GM18520 (cell line): ENCODE data around the gene CHMP2A.
A peak's percentile ranks its signal among the peaks of the same experiment; 100 is the strongest.

ENCODE experiments used
- ATAC-seq: cut with Tn5 transposase; IDR thresholded peaks from one replicate; pipeline ENCODE4 v1.9.1; 2021; ENCODE audit not compliant: unreplicated experiment

The CHMP2A gene

DNA sequence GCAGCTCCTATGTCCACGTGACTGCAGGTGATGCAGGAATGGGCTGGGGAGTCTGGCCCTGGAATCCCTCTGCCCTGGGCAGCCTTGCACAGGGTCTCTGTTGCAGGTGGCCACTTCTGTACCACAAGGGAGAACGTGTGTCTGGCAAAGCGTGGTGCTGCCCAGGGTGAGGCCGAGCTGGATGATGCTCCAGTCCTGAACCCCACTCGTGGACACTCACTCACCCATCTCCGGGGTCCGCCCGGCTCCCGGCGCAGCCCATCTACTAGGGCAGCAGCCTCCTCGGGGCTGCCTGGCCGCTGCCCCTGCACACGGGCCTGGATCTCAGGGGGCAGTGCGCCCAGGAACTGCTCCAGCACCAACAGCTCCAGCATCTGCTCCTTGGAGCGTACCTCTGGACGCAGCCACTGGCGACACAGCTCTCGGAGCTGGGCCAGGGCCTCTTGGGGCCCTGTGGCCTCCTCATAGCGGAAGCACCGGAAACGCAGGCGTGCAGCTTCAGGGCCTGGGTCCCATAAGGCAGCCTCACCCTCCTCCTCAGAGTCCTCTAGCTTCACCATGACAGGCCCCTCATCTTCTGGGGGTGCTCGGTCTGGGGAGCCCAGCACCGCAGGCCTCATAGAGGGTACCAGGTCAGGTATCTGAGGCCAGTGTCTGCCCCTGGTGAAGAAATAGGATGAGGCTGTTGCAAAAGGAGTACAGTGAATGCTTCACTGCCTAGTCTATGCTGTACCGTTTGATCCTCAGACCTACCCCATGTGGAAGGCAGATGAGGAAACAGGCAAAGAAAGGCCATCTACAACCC lies 16.1 kb upstream of the CHMP2A start:
- ATAC-seq = no peak

- no peak for ATAC-seq
Observed at GRCh38 chr19:58569943-58570670, 15.2 kb upstream of the CHMP2A start.

GRCh38 chr19:58569191-58569942 lies 14.5 kb upstream of the CHMP2A start:
- no peak for ATAC-seq

- ATAC-seq = no peak
Observed at GRCh38 chr19:58568453-58569130, 13.7 kb upstream of the CHMP2A start.

DNA sequence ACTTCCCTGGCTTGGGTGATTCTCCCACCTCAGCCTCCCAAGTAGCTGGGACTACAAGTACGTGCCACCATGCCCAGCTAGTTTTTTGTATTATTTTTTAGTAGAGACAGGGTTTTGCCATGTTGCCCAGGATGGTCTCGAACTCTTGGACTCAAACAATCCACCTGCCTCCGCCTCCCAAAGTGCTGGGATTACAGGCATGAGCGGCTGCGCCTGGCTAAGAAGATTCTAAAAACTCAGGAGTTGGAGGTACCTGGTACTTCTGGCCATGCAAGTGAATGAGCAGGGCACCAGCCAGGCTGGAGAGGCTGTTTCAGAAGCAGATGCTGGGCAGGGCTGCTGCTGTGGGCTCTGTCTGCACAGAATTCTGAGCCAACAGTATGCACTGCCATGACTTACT lies 12.1 kb upstream of the CHMP2A start:
- no peak for ATAC-seq

GRCh38 chr19:58563823-58564222 lies 8.9 kb upstream of the CHMP2A start:
- no peak for ATAC-seq

- no peak for ATAC-seq
Observed at GRCh38 chr19:58563034-58563573, 8.2 kb upstream of the CHMP2A start.

DNA sequence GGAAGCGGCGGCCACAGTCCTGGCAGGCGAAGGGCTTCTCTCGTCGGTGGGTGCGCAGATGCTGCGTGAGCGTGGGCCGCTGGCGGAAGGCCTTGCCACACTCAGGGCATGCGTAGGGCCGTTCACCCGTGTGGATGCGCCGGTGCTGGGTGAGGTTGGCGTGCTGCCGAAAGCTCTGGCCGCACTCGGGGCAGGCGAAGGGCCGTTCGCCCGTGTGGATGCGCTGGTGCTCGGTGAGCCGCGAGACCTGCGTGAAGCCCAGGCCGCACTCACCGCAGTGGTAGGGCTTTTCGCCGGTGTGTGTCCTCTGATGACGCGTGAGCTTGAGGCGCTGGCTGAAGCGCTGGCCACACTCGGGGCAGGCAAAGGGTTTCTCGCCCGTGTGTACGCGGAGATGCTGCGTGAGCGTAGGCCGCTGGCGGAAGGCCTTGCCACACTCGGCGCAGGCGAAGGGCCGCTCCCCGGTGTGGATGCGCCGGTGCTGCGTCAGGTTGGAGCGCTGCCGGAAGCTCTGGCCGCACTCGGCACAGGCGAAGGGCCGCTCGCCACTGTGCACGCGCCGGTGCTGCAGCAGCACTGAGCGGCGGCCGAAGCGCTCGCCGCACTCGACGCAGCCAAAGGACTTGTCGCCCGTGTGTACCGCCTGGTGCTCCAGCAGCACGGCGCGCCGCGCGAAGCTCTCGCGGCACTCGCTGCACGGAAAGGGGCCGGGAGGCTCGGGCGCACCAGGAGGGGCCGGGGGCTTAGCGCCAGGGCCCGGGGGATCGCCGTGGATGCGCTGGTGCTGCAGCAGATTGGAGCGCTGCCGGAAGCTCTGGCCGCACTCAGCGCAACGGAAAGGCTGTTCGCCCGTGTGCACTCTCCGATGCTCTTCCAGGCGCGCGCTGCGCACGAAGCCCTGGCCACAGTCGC lies 7.5 kb upstream of the CHMP2A start:
- no peak for ATAC-seq

DNA sequence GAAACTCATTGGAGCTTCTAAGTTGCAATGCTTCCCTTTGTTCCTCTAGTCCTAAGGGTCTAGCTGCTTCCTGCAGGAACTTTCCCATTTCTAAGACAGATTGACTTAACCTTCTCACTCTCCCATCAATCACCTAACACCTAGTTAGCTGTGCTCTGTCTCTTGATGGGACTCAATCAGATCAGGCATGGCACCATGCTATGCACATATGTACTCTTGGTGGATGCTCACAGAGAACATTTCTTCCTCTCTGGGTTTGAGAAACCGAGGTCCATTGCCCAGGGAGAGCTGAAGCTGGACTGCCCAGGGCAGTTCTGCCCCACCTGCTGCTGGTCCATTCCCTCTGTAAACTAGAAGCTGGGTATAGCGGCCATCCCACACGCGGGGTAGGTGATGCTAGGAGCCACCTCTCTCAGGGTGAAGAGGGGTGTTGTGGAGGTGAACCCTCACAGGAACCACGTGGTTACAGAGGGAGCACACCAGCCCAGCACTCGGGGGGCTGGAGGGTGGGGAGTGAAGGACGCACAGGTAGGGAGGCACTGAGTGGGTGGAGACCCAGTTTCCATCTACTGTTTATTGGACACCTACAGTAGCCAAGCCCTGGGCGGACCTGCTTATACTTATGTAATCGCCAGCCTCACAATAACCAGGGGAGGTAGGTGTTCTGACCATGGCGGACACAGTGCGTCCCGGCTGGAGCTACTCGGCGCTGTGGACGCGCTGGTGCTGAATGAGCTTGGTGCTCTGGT lies 6.6 kb upstream of the CHMP2A start:
- ATAC-seq = no peak

DNA sequence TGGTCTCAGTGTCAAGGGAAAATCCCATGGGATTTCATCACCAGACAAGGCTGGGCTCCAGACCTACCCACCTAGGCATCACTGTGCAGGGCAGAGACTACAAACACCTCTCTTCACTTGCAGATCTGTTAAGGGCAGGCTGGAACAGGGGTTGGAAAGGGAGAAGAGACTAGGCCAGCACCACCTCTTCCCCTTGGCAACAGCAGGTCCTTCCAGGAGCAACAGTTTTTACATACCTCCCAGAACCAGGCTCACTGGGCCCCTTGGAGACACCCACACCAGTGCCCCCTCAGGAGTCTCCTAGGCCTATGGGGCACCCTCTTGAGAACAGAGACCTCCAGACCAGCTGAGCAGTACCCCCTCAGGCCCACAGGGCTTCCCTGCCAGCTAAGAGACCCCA lies 6.0 kb upstream of the CHMP2A start:
- no peak for ATAC-seq

DNA sequence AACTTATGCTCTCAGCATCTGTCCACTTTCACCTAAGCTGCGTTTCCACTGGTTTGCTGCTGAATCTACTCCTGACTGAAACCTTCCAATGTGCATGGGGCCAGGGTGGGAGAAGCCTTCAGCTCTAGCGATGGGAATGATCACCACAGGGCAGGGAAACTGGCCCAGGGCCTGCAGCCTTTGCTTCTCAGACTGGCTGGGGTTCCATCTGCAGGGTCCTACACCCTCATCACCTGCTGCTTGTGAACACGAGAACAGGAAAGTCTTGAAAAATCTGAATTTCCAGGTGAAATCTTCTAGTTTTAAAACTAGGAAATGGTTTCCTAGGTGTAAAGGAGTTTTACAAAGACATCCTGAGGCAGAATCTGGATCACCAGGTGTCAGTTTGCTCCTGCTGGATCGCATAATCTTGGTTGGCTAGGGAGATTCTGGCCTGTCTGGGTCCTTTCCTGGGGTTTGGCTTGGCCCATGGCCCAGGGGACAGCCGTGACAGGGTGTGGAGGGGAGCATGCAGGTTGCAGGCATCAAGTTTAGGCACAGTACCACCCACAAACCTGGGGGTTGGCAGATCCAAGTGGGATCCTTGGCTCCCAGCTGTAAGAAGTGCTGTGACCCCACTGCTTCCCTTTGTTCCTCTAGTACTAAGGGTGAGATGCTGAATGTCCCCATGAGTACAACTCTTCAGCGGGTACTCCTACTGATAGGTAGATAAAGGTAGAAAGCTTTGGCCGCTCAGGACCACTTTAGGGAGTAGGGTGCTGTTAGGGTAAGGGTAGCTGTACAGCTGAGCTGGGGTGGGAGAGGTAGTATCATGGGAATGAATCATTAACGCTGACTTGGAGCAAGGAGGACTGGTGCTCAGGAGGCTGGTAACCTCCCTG lies 5.3 kb upstream of the CHMP2A start:
- no peak for ATAC-seq

DNA sequence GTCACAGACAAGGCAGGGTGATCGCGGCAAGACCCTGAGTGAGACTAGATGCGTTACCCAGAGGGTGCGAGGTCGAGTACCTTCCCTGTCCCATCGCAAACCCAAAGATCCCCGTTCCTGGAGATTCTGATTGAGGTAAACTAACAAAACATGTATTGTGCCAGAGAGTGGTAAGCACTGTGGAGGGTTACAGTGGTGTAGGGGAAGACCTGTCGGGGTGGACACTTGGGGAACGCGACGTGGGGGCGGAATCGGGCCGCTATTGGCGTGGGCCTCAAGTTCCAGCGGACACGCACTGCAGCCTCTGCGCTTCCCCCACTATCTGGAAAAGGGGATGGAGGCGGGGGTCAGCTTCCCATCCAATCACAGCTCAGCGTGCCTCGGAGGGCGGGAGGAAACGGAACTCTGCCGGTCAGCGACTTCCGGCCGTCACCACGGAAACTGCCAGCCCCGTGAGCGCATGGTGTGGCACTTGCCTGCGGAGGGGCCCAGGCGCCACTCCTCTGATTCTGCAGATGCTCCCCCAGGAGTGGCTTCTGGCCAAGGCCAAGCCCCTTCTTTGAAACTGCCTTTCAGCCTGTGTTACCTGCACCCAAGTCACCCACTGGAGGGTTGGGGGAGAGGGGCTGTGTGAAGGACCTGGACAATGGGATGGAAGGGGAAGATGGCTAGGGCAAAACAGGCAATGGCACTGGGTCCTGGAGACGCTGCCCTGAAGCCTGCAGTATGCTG lies 4.5 kb upstream of the CHMP2A start:
- peak; percentile 17 for ATAC-seq

DNA sequence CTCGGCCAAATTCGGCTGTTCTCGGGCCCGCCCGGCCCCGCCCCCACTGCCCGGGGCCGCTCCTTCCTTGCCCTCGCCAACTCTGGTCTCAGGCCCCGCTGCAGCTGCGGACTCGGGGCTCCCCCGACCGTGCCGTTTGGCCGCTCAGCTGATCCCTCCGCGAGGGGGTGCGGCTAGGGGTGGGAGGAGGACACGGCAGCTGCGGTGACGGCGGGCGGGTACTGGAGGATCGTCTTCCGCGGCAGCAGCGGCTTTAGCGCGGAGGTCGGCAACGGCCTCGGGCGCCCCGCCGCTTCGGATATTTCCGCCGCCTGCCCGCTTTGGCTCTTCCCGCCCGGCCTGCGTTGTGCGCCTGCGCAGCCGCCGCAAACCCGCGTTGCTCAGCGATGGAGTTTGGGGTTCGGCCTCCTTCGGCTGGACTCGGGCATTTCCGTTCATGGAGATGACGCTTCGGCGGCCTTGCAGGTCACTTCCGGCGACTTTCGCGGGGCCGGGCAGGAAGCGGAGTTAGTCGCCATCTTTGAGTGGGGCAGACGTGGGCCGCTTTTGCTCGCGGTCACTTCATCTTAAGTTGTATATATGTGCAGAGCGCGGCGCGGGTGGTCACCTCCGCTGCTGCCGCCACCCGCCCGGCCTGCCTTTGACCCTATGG lies 3.8 kb upstream of the CHMP2A start:
- peak; percentile 42 for ATAC-seq

DNA sequence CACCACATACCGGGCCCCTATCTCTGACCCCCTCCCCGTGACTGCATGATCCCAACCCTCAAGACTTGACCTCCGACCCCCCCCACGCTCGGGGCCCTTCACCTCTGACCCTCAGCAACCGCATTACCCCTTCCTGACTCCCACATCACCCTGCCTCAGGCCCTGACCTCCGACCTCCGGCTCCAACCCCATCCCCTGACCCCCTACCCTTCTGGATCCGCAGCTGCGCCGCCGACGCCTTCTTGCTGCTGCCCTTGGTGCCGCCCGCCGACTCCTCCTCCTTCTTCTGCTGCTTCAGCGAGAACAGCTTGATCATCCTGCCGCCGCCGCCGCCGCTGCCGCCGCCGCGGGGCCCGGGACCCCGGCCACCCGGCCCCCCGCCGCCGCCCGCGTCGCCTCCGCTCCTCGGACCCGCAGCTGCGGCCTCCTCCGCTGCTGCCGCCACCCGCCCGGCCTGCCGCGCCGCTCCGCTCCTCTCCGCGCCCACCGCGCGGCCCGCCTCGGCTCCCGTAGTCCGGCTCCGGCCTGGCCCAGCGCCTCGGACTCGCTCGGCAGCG lies 3.2 kb upstream of the CHMP2A start, which contains the start of gene UBE2M:
Gene UBE2M (minus strand): TSS at position 546 of the 557 bp plus-strand sequence. CDS start 230 bp downstream, at position 316.
- ATAC-seq = no peak

GRCh38 chr19:58557221-58558065 lies 2.5 kb upstream of the CHMP2A start:
- ATAC-seq = no peak
